Germinal center (tissue), 1 donor: ENCODE measurements around the gene PTPRG.

Experiments
- DNase-seq: peaks from one replicate; pipeline ENCODE4 v3.0.0; 2012; ENCODE audit warnings: mixed read lengths, low spot score

Gene PTPRG

GRCh38 chr3:62189376-62189698 lies 628.0 kb downstream of the PTPRG start:
- no peak for DNase-seq

GRCh38 chr3:62192891-62193290 lies 631.5 kb downstream of the PTPRG start:
- no peak for DNase-seq

DNA sequence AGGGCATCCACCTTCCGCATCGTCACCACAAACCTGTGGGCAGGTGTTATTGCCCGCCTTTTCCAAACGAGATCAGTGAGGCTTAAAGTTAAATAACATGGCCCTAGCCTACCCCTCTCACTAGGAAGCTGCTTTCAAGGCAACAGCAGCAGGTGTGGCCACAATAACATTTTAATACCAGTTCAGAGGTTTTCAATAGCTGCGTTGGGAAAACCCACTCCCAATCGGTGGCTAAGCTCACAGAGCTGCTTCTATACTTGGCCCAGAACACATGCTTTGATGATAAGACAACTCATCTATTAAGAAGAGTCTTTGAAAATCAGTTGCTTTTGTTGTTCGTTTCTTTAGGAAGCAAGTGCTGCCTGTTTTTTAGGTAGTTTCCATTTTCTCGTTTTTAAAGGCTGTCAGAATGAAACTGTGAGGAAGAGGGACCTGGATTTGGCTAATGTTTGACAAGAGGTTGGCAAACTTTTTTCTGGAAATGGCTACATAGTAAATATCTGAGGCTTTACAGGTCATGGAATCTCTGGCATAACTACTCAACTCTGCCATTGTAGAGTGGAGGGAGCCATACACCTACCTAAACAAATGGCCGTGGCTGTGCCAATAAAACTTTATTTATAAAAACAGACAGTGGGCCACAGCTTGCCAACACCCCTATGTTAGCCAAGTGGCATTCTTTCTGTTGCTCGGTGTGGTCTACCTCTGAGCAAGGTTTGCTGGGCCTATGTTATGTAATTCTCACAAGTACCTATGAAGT lies 632.4 kb downstream of the PTPRG start:
- DNase-seq: no peak

- no peak for DNase-seq
These were observed 636.1 kb downstream of the PTPRG start for GRCh38 chr3:62197350-62198012.

DNA sequence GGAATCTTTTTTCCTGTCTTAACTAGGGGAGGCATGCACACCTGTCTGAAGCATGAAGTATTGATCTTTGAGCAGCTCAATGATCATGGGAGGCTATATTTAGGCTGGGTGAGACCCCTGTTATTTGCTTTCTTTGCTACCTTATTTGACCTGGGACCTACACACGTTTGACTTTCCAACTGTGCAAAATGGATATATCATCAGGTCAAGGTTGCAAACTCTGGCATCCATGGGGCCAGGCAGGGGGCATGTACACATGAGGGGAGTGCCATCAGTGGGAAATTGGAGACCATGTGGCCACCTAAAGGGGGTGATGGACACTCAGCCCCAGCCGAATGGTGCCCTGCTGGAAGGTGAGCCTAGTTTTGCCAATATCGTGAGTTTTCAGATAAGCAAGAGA lies 637.8 kb downstream of the PTPRG start:
- no peak for DNase-seq

GRCh38 chr3:62201438-62202035 lies 640.2 kb downstream of the PTPRG start:
- DNase-seq: peak; percentile 41

GRCh38 chr3:62203152-62203551 lies 641.8 kb downstream of the PTPRG start:
- no peak for DNase-seq

GRCh38 chr3:62203561-62203960 lies 642.2 kb downstream of the PTPRG start:
- DNase-seq: no peak

GRCh38 chr3:62207197-62207596 lies 645.8 kb downstream of the PTPRG start:
- DNase-seq: no peak

GRCh38 chr3:62208385-62208784 lies 647.0 kb downstream of the PTPRG start:
- DNase-seq: no peak

DNA sequence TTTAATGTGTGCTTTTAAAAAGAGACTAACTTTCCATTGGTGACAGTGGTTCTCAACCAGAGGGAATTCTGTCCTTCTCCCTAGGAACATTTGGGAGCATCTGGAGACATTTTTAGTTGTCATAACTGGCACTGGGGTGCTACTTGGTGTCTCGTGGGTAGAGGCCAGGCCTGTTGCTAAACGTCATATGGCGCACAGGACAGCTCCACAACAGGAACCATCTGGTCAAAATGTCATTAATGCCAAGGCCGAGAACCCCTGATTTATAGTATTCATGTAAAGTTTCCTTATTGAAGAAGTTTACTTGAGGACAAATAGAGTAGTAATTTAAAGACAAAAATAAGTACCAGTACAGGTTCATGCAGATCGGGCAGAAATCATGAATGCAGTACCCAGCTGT lies 647.7 kb downstream of the PTPRG start:
- DNase-seq: no peak

GRCh38 chr3:62210011-62210410 lies 648.6 kb downstream of the PTPRG start:
- DNase-seq: no peak

DNA sequence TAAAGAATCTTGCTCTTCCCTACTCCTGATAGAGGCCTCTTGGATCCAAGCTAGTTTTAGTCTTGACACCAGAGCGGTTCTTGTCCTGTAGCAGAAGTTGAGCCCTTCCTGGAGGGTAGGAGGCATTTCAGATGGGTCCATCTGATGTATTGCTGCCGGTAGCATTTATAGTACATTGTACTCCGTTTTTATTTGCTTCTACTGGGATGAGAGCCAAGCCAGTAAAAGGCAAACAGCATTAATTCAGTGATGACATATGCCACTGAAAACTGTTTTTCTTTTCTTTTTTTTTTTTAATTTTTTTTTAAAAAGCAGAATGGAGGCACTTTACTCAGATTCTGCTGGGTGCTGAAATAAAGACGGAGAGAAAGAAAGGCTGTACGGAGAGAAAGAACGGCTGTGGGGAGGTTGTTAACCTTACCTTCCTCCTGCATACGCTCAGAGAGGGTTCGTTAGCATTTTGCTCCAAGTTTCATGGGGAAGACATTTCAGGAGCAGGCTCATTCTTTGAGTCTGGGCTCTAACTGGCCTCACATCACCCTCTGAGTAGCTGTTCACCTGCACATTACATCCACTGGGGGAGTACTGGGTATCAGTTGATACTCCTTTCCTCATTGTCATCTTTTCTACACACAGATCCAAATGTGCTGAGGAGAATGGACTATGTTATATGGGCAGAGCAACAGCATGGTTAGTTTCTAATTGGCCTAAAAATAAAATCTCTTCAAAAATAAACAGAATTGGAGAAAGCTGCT lies 650.5 kb downstream of the PTPRG start:
- no peak for DNase-seq

DNA sequence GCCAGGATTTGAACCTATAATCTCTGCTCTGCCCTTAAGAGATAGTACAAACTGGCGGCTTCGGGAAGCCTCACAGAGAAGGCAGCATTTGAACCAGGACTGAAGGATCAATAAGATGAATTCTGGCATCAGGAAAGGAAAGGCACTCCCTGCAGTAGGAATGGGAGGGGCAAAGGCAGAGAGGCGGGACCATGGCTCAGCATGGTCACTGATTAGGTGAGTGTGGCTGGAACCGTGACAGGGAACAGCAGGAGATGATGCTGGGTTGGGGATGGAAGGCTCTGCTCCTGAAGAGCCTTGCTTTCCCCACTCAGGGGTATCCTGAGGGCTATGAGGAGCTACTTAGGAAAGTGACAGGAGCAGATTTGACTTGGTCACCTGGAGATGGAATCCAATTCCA lies 653.5 kb downstream of the PTPRG start:
- DNase-seq: no peak

DNA sequence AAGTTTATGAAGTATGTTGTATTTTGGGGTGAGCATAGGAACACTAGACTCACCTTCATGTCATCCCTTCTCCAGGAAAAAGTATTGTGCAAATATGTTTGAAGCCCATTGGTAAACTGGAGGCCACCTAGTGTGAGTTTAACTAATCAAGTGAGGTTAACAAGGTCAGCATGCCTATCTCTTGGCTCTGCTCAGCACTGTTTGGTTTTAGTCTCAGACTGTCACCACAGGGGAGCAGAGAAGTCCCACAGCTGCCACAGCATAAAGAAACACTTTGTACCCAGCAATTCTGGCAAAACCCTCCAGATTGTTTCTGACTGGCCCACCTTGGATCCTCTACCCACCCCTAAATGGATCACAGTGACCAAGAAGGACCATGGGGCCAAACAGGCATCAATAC lies 659.2 kb downstream of the PTPRG start:
- DNase-seq: no peak

DNA sequence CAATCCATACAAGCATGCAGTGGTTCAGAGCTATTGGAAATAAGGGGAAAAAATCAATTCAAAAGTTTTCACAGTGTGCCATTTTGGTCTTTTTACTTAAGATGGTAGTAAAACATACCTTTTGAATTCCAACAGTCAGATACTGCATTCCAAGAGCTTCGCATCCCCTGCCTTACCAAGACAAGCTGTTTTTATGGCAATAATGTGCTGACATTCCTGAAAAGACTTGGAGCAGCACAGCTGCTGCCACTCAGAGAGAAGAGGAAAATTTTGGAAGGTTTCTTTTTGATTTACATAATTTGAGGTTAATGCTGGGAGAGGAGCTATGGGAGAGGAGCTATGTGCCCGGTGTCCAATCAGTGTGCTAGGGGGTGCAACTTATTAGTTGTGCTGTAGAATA lies 663.7 kb downstream of the PTPRG start:
- no peak for DNase-seq

DNA sequence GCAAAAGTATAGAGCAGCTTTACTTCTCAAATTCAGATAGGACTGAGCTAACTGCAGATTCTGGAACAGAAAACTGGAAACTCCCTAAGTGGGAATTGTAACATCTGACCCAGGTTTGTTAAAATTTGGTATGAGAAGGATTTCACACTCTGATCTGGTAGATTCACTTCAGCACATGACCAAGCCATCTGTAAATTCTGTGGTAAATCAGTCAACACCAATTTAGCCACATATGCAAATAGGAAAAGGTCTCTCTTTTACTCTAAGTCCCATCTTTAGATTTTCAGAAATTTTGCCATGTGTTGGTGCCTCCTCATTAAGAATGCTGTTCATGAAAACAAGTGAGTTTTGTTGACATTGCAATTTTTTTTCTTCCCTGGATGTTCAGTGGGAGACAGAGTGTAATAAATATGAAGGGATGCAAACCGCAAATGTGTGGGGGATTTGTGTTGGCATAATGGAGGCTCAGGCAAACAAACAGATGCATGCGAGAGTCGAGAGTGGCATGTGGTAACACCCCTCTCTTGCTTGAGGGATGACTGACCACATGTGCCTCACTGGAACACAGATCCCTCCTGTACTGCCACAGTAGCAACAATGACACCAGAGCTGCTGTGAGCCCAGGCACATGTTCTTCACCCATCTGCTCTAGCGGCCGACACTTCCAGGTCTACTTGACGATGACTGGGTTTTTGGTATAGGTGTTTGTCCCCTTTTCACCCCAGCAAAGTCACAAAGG lies 665.4 kb downstream of the PTPRG start:
- no peak for DNase-seq

DNA sequence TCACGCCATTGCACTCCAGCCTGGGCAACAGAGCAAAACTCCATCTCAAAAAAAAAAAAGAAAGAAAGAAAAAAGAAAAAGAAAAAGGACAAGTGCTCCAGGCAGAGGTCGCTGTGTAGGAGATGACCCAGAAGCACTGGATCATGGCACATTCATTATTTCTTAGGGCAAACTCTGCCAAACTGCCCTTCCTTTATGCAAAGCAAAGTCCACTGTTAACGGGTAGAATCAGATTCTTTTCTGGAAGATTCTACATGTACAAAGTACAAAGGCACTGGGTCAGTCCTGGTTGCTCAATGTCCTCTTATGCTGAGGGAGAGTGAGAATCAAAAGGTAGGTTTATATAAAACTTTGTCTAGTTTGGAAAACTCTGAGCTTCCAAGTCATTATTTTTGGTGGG lies 667.1 kb downstream of the PTPRG start:
- DNase-seq: no peak

DNA sequence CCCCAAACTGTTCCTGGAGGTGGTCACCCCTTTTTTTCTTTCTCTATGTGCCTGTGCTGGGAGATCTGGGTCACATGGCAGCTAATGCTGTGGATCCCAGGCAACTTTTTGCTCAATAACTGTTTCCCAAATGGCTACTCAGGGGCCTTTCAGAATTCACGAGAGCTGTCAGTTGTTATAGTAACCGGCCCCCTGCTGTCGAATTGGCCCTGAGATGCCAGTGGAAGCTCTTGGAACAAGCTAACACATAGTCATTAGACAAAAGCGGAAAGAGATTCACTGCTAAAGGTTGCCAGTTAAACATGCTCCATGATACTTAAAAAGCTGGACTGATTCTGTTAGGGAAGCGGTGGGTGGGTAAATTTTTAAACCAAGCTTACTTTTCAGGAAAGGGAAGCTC lies 667.8 kb downstream of the PTPRG start:
- DNase-seq: no peak

DNA sequence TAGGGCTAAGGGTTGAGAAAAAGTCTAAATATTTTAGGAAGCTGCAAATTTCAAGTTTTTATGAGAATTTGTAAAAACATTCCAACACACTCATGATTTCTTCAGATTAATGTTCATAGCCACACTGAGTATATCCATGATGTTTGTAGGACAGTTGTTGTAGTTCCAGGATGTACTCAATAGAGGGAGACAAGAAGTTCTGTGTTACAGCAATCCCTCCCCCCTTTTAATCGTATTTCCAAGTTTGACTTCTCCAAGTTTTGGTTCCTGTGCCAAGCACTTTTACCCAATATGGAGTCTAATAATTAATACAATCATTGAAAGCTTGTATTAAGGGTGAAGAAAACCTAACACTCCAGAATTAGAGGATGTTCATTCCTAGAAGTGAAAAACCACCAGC lies 668.5 kb downstream of the PTPRG start:
- no peak for DNase-seq

GRCh38 chr3:62233065-62233464 lies 671.7 kb downstream of the PTPRG start:
- DNase-seq: no peak

- no peak for DNase-seq
These were observed 674.6 kb downstream of the PTPRG start for GRCh38 chr3:62236016-62236415.
